ENCODE data around the gene PIP5K1C. TPM values are rescaled to one million over a fixed set of nuclear protein-coding genes. Genes with fewer than 3 reads are reported as not detected.
"Not testable (repeated sequence)": the region's sequence is repeated elsewhere in the genome, so short reads cannot be mapped to it uniquely, and the experiment has no call there.

Gene PIP5K1C
- total RNA-seq, 2 experiments from 2014 or later = 18.3 to 19.6 TPM

DNA sequence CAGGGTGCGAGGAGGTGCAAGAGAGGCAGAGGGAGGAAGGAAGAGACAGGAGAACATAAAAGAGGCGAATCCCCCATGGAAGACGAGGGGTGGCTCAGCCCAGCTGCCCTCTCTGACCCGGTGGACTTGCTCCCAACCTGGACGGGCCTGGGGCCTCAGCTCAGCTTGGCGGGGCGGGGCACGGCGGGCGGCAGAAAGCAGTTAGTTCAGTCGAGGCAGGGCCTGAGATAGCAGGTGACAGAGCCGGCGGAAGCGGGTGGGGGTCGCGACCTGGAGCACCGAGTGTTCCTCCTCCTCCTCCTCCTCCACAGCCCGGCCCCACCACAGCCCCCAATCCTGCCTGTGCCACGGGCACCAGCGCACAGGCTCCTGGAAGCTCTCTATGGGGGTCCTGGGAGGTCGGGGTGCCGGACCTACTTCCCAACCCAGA, 66.7 kb downstream of the PIP5K1C start:
- ChIA-PET CTCF (no interaction called here), POLR2A (no interaction called here)
- no peaks in the 10 kb centered on the region for H3K27me3 Mint-ChIP-seq
- H3K36me3 Mint-ChIP-seq (ENCODE audit: low read depth) = no peaks in the 10 kb centered on the region
- H3K4me3 Mint-ChIP-seq = no peak overlapping the region
- no peak for DNase-seq
- no peaks in the 10 kb centered on the region for H3K4me1 Mint-ChIP-seq
- H3K27ac Mint-ChIP-seq = no peak overlapping the region
- no peaks in the 10 kb centered on the region for H3K9me3 Mint-ChIP-seq

- ChIA-PET POLR2A (no interaction called here), CTCF (no interaction called here)
- Mint-ChIP-seq H3K27ac (no peak overlapping the region), H3K4me1 (no peaks in the 10 kb centered on the region), H3K27me3 (no peaks in the 10 kb centered on the region), H3K4me3 (no peak overlapping the region), H3K9me3 (no peaks in the 10 kb centered on the region), H3K36me3 (ENCODE audit: low read depth) (no peaks in the 10 kb centered on the region)
- DNase-seq = no peak
Observed at GRCh38 chr19:3632739-3633558, 67.3 kb downstream of the PIP5K1C start.

GRCh38 chr19:3632098-3632497, 68.2 kb downstream of the PIP5K1C start:
- POLR2A ChIA-PET = no interaction called here

DNA sequence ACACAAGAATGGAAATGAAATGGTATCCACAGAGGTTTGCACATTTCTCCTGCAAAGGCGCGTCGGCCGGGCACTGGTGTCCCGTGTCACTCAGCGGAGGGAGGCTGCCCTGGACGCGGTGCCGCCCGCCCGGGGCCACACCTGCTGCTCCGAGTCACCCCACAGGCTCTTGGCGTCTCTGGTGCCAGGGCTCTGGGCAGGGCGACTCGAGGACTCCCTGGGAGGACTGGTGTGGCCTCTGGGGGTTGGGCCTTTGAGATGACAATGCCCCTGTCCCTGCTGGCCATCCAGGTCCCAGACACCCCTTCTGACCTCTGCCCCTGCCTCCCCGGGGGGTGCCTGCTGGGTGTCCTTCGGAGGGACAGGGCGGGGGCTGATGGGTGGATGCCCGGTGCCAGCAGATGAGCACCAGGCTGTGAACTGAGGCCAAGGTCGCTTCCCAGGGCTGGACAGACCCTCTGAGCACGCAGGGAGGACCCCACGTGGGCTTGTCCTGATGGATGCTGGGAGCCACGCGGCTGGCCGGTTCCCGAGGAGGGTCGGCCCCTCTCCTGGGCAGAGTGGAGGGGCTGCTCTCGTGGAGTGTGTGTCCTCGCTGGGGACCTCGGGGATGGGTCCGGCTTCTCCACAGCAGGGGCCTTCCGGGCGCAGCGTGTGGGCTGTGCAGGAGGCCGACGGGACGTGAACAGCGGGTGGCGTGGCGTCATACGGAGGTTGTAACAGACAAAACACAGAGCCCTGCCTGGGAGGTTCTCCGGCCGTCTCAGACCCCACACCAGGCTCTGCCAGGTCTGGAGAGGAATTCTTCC, 69.0 kb downstream of the PIP5K1C start:
- H3K4me1 Mint-ChIP-seq = peaks cover 13% of the 10 kb centered on the region
- ChIA-PET CTCF (no interaction called here), POLR2A (no interaction called here)
- H3K27me3 Mint-ChIP-seq = no peaks in the 10 kb centered on the region
- H3K9me3 Mint-ChIP-seq = no peaks in the 10 kb centered on the region
- no peaks in the 10 kb centered on the region for H3K36me3 Mint-ChIP-seq (ENCODE audit: low read depth)
- no peak overlapping the region for H3K4me3 Mint-ChIP-seq
- no peak overlapping the region for H3K27ac Mint-ChIP-seq
- no peak for DNase-seq

More at GRCh38 chr19:3632098-3632497, 68.2 kb downstream of the PIP5K1C start:
- H3K27me3 Mint-ChIP-seq = no peaks in the 10 kb centered on the region
- no peak for DNase-seq
- CTCF ChIA-PET = no interaction called here
- H3K4me3 Mint-ChIP-seq = no peak overlapping the region
- H3K36me3 Mint-ChIP-seq (ENCODE audit: low read depth) = no peaks in the 10 kb centered on the region
- peaks cover 6% of the 10 kb centered on the region for H3K4me1 Mint-ChIP-seq
- no peak overlapping the region for H3K27ac Mint-ChIP-seq
- H3K9me3 Mint-ChIP-seq = no peaks in the 10 kb centered on the region

- H3K9me3 Mint-ChIP-seq; H3K36me3 Mint-ChIP-seq (ENCODE audit: low read depth); POLR2A ChIA-PET; DNase-seq; CTCF ChIA-PET; H3K27ac Mint-ChIP-seq; H3K27me3 Mint-ChIP-seq; H3K4me3 Mint-ChIP-seq: not testable (repeated sequence)
- H3K4me1 Mint-ChIP-seq = peaks cover 32% of the 10 kb centered on the region
Observed at GRCh38 chr19:3628766-3629165, 71.5 kb downstream of the PIP5K1C start.

- Mint-ChIP-seq H3K36me3 (ENCODE audit: low read depth) (no peaks in the 10 kb centered on the region), H3K27me3 (no peaks in the 10 kb centered on the region), H3K27ac (no peak overlapping the region), H3K9me3 (no peaks in the 10 kb centered on the region), H3K4me3 (peak overlapping the region; percentile 92), H3K4me1 (peaks cover 32% of the 10 kb centered on the region)
- DNase-seq = no peak
- ChIA-PET CTCF (interaction anchor here (0.6 to 1.8 kb wide), 3 partner anchors 34 to 79 kb away, joined by 3 to 4 read pairs (median 4); no protein-coding TSS in a partner anchor), POLR2A (interaction anchor here (0.7 to 1.1 kb wide), 4 partner anchors 70 to 357 kb away, joined by 3 read pairs; partner anchors contain the start of genes DOHH and MFSD12)
Observed at GRCh38 chr19:3627351-3627723, 72.9 kb downstream of the PIP5K1C start.

GRCh38 chr19:3626473-3627350, 73.6 kb downstream of the PIP5K1C start, which contains the start of gene CACTIN:
Gene CACTIN, minus strand, starts transcription at chr19:3626790. Its CDS starts 28 bp downstream, at chr19:3626762.
- no peaks in the 10 kb centered on the region for H3K27me3 Mint-ChIP-seq
- DNase-seq = peak; percentile 99
- POLR2A ChIA-PET = interaction anchor here (0.7 to 1.1 kb wide), 4 partner anchors 70 to 357 kb away, joined by 3 read pairs; partner anchors contain the start of genes DOHH and MFSD12
- H3K9me3 Mint-ChIP-seq = no peaks in the 10 kb centered on the region
- H3K27ac Mint-ChIP-seq = peak within 1 kb of the TSS; percentile 94
- H3K36me3 Mint-ChIP-seq (ENCODE audit: low read depth) = no peaks in the 10 kb centered on the region
- H3K4me3 Mint-ChIP-seq = peak within 1 kb of the TSS; percentile 92
- CTCF ChIA-PET = interaction anchor here (0.6 to 1.8 kb wide), 3 partner anchors 35 to 79 kb away, joined by 3 to 4 read pairs (median 4); no protein-coding TSS in a partner anchor
- H3K4me1 Mint-ChIP-seq = peaks cover 32% of the 10 kb centered on the region

GRCh38 chr19:3625996-3626472, 74.2 kb downstream of the PIP5K1C start:
- peak overlapping the region; percentile 94 for H3K27ac Mint-ChIP-seq
- H3K36me3 Mint-ChIP-seq (ENCODE audit: low read depth) = no peaks in the 10 kb centered on the region
- ChIA-PET POLR2A (no interaction called here), CTCF (no interaction called here)
- peak overlapping the region; percentile 92 for H3K4me3 Mint-ChIP-seq
- H3K27me3 Mint-ChIP-seq = no peaks in the 10 kb centered on the region
- H3K9me3 Mint-ChIP-seq = no peaks in the 10 kb centered on the region
- no peak for DNase-seq
- peaks cover 32% of the 10 kb centered on the region for H3K4me1 Mint-ChIP-seq

DNA sequence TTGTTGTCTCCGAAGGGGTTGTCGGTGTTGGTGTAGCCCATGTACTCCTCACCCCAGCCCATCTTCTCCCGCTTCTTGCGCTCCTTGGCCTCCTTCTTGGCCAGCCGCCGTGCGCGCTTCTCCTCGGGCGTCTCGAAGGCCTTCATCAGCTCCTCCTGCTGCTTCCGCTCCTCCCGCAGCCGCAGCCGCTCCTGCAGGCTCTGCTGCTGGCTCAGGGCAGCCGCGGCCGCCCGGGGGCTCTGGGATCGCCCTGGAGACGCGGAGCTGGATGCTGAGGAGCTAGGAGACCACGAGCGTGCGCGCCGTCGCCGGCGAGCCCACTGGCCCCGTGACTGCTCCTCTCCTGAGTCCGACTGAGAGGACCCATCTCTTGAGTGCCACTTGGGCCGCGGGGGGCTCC, 76.6 kb downstream of the PIP5K1C start:
- DNase-seq = no peak
- no peaks in the 10 kb centered on the region for H3K36me3 Mint-ChIP-seq (ENCODE audit: low read depth)
- H3K4me3 Mint-ChIP-seq = peak overlapping the region; percentile 18
- H3K27me3 Mint-ChIP-seq = no peaks in the 10 kb centered on the region
- H3K4me1 Mint-ChIP-seq = peaks cover 32% of the 10 kb centered on the region
- no peak overlapping the region for H3K27ac Mint-ChIP-seq
- no peaks in the 10 kb centered on the region for H3K9me3 Mint-ChIP-seq
- ChIA-PET POLR2A (interaction anchor here (1.6 kb wide), 1 partner anchor 45 kb away, joined by 3 read pairs; no protein-coding TSS in a partner anchor), CTCF (no interaction called here)

GRCh38 chr19:3622224-3622623, 78.0 kb downstream of the PIP5K1C start:
- no peak for DNase-seq

DNA sequence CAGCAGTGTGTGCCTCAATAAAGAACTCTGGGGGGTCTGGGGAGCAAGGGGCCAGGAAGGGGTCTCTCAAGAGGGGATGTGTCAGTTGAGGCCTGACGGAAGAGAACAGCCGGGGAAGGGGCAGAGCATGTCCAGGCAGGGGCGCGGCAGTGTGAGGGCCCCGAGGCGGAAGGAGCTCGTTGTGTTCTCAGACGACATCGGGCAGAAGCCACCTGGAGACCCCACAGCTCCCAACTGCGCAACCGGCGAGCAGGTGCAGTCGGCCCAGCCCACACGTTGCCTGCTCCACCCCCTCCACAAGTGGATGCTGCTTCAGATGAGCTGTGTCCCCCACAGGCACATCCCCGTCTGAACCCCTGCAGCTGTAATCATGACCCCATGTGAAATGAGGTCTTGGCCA, 78.6 kb downstream of the PIP5K1C start:
- no peaks in the 10 kb centered on the region for H3K36me3 Mint-ChIP-seq (ENCODE audit: low read depth)
- POLR2A ChIA-PET = no interaction called here
- DNase-seq = no peak
- no peak overlapping the region for H3K4me3 Mint-ChIP-seq
- no peaks in the 10 kb centered on the region for H3K27me3 Mint-ChIP-seq
- CTCF ChIA-PET = no interaction called here
- H3K27ac Mint-ChIP-seq = no peak overlapping the region
- H3K9me3 Mint-ChIP-seq = no peaks in the 10 kb centered on the region
- H3K4me1 Mint-ChIP-seq = peaks cover 25% of the 10 kb centered on the region

More at GRCh38 chr19:3622224-3622623, 78.0 kb downstream of the PIP5K1C start:
- ChIA-PET POLR2A (no interaction called here), CTCF (interaction anchor here (0.7 kb wide), 1 partner anchor 237 kb away, joined by 3 read pairs; no protein-coding TSS in a partner anchor)
- Mint-ChIP-seq H3K9me3 (no peaks in the 10 kb centered on the region), H3K4me3 (no peak overlapping the region), H3K27me3 (no peaks in the 10 kb centered on the region), H3K36me3 (ENCODE audit: low read depth) (no peaks in the 10 kb centered on the region), H3K4me1 (peaks cover 30% of the 10 kb centered on the region), H3K27ac (no peak overlapping the region)

DNA sequence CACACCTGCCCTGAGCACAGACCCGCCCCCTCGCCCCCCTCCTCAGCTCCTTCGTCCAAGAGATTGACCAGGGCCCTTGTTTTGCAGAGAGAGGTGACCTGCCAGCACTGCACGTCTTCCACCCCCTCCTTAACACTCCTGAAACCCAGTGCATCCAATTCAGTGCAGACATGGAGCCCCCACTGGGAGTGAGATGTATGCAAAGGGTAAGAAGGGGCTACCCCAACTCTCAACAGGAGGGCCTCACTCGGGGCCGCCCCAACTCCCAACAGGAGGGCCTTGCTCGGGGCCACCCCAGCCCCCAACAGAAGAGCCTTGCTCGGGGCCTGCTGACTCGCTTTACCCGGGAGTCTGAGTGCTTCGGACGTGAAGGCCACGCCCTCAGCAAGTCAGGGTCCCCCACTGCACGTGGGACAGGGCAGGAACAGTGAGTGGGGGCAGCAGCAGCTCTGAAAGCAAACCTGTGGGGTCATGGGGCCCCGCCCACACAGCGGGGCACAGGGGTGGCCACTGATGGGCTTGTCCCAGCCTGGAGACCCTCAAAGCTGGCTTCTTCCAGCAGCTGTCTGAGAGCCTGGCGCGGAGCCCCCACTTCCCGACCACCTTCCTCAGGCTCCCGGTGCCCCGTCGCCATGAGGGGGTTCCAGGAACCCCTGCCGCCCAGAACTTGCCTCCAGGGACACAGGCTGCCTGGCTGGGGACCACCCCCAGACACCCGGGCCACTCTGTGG, 79.3 kb downstream of the PIP5K1C start:
- H3K27ac Mint-ChIP-seq = no peak overlapping the region
- DNase-seq = no peak
- no peaks in the 10 kb centered on the region for H3K27me3 Mint-ChIP-seq
- CTCF ChIA-PET = no interaction called here
- POLR2A ChIA-PET = no interaction called here
- no peaks in the 10 kb centered on the region for H3K36me3 Mint-ChIP-seq (ENCODE audit: low read depth)
- H3K4me1 Mint-ChIP-seq = peaks cover 18% of the 10 kb centered on the region
- no peaks in the 10 kb centered on the region for H3K9me3 Mint-ChIP-seq
- H3K4me3 Mint-ChIP-seq = no peak overlapping the region

Measured in activated CD4-positive, alpha-beta memory T cell treated with anti-CD3 and anti-CD28 coated beads, Interleukin-2, amount 10 ng/mL, durations not matched to agents 7 days and 5 days (primary cell).